ENCODE measurements around the gene FLT3LG. TPM values are rescaled to one million over a fixed set of nuclear protein-coding genes. Genes with fewer than 3 reads are reported as not detected.

The FLT3LG gene
- polyA plus RNA-seq, 1 experiment, result 7.7 TPM

DNA sequence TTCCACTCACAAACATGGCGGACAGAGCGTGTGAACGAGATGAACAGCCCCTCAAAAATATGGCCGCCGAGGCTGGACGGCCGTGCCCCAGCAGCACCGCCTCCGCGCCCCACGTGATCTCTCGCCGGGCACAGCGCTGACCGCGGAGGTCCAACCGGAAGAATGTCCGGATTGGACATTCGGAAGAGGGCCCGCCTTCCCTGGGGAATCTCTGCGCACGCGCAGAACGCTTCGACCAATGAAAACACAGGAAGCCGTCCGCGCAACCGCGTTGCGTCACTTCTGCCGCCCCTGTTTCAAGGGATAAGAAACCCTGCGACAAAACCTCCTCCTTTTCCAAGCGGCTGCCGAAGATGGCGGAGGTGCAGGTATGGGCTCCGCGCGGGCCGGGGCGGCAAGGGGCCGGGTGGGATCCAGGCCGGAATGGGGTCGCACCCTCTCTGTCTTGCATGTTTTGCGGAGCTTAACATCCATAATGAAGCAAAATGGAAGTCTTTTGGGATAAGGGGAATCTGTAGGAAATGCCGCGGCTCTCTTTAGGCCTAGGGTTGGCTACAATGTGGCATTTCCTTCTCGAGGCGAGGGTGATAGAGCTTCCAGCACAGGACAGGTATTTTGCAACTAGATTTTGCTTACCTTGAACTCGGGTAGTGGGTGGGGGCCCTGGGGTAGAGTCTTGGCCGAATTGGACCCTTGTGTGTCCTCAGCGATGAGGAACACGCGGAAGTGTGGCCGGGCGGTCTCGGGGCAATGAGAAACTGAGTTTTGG is 13.4 kb downstream of the FLT3LG start, which contains the start of gene RPL13A:
Gene RPL13A (plus strand): TSS at position 332 of the 769 bp plus-strand sequence. CDS start 22 bp downstream, at position 354.
- peak; percentile 97 for DNase-seq (ENCODE audit: low read depth)
- H3K27me3 ChIP-seq (ENCODE audit: control insufficient read depth, insufficient read depth, low read length), result no peaks in the 10 kb centered on the region
- TF ChIP-seq, protein P1, sequence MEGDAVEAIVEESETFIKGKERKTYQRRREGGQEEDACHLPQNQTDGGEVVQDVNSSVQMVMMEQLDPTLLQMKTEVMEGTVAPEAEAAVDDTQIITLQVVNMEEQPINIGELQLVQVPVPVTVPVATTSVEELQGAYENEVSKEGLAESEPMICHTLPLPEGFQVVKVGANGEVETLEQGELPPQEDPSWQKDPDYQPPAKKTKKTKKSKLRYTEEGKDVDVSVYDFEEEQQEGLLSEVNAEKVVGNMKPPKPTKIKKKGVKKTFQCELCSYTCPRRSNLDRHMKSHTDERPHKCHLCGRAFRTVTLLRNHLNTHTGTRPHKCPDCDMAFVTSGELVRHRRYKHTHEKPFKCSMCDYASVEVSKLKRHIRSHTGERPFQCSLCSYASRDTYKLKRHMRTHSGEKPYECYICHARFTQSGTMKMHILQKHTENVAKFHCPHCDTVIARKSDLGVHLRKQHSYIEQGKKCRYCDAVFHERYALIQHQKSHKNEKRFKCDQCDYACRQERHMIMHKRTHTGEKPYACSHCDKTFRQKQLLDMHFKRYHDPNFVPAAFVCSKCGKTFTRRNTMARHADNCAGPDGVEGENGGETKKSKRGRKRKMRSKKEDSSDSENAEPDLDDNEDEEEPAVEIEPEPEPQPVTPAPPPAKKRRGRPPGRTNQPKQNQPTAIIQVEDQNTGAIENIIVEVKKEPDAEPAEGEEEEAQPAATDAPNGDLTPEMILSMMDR (IDR thresholded peaks at IDR 0.05; ENCODE audit: insufficient read depth, low read depth, low read length), result no peak
- CTCF ChIA-PET, result interaction anchor here (0.9 kb wide), 1 partner anchor 261 kb away, joined by 3 read pairs; no protein-coding TSS in a partner anchor
- peaks cover 32% of the 10 kb centered on the region for H3K36me3 ChIP-seq (ENCODE audit: control insufficient read depth, insufficient read depth, low read length)
- H3K4me3 ChIP-seq (ENCODE audit: low read depth, low read length), result peak within 1 kb of the TSS; percentile 97
- POLR2A ChIA-PET, result interaction anchor here (1.1 kb wide), 1 partner anchor 154 kb away, joined by 5 read pairs; the partner anchor contains the start of gene SCAF1

DNA sequence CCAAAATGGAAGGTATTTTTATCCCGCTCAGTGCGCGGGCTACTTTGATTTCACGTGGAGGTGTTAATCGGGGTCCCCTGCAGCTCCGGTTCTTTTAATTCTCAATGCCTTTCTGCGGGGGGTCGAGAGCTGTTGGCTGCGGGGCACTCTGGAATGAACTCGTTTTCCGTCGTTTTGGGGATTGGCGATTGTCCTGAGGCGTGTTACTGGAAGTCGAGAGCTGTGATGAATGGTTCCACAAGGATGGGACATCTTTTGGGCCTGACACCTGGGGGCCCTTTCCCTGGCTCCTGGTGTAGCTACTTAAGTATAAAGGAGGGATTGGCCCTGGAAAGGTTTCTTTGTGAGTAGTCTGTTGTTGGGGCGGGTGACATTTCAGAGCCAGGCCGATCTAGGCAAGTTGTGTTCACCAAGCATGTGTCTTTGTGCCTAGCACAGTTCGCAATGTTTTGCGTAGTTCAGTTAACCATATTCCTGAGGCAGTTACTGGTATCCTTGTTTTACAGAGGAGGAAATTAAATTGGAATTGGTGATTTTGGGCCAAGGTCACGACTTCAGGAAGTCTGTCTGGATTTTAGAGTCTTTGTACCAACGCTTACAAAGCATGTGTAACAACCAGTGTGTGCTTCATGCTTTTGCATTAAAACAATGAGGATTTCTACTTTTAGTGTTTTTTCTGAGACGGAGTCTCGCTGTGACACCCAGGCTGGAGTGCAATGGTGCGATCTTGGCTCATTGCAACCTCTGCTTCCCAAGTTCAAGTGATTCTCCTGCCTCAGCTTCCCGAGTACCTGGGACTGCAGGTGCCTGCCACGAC is 14.2 kb downstream of the FLT3LG start:
- TF ChIP-seq, protein P1 (IDR thresholded peaks at IDR 0.05; ENCODE audit: insufficient read depth, low read depth, low read length), result no peak
- Histone ChIP-seq H3K27me3 (ENCODE audit: control insufficient read depth, insufficient read depth, low read length) (no peaks in the 10 kb centered on the region), H3K4me3 (ENCODE audit: low read depth, low read length) (peak overlapping the region; percentile 97), H3K36me3 (ENCODE audit: control insufficient read depth, insufficient read depth, low read length) (peaks cover 35% of the 10 kb centered on the region)
- ChIA-PET POLR2A (interaction anchor here (1.1 kb wide), 1 partner anchor 154 kb away, joined by 5 read pairs; the partner anchor contains the start of gene SCAF1), CTCF (interaction anchor here (0.5 to 1.2 kb wide), 3 partner anchors 23 to 262 kb away, joined by 3 to 4 read pairs (median 3); no protein-coding TSS in a partner anchor)
- no peak for DNase-seq (ENCODE audit: low read depth)

DNA sequence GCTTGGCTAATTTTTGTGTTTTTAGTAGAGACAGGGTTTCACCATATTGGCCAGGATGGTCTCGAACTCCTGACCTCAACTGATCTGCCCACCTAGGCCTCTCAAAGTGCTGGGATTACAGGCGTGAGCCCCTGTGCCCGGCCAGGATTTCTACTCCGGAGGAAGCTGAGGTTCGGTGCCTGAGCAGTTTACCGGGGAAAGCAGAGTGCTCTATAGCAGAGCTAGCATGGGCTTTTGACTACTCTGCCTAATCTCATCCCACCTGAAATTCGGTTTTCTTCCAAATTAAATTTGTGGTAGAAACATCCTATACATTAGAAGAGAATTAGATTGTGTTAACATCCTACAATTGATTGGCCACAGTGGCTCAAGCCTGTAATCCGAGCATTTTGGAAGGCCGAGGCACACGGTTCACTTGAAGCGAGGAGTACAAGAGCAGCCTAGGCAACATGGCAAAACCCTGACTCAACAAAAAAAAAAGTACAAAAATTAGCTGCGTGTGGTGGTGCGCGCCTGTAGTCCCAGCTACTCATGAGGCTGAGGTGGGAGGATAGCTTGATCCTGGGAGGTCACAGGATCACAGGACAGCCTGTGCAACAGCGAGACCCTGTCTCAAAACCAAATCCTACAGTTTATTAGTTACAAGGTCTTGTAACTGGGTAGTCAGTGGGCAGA is 15.0 kb downstream of the FLT3LG start:
- TF ChIP-seq, protein P1 (IDR thresholded peaks at IDR 0.05; ENCODE audit: insufficient read depth, low read depth, low read length), result no peak
- Histone ChIP-seq H3K4me3 (ENCODE audit: low read depth, low read length) (peak overlapping the region; percentile 97), H3K27me3 (ENCODE audit: control insufficient read depth, insufficient read depth, low read length) (no peaks in the 10 kb centered on the region), H3K36me3 (ENCODE audit: control insufficient read depth, insufficient read depth, low read length) (peaks cover 35% of the 10 kb centered on the region)
- CTCF ChIA-PET, result interaction anchor here (0.5 to 1.2 kb wide), 4 partner anchors 24 to 192 kb away, joined by 3 to 4 read pairs (median 3); no protein-coding TSS in a partner anchor
- POLR2A ChIA-PET, result no interaction called here
- no peak for DNase-seq (ENCODE audit: low read depth)

DNA sequence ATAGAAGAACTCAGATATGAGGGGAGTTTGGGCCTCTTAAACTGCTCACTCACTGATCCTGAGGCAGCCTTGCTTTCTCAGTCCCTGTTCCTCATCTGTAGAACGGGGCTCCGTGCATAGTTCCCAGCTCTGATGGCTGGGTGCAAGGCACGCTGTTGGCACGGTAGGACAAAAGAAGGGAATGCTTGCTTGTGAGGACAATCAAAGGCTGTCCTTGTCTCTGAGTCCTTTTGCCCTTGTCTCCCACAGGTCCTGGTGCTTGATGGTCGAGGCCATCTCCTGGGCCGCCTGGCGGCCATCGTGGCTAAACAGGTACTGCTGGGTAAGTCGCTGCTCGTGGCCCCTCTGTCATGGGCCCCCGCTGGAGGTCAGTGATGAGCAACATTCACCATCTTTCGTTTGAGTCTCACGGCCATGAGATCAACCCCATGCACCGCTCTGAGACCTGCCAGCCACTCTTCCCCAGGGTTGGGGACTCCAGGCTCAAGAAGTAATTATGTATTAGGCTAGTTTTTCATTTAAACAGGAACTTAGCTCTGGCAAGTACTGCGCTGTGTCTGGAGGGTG is 15.7 kb downstream of the FLT3LG start:
- peak overlapping the region; percentile 97 for H3K4me3 ChIP-seq (ENCODE audit: low read depth, low read length)
- TF ChIP-seq, protein P1 (IDR thresholded peaks at IDR 0.05; ENCODE audit: insufficient read depth, low read depth, low read length), result no peak
- H3K27me3 ChIP-seq (ENCODE audit: control insufficient read depth, insufficient read depth, low read length), result no peaks in the 10 kb centered on the region
- CTCF ChIA-PET, result interaction anchor here (0.7 to 1.2 kb wide), 3 partner anchors 81 to 192 kb away, joined by 3 to 4 read pairs (median 3); no protein-coding TSS in a partner anchor
- DNase-seq (ENCODE audit: low read depth), result no peak
- POLR2A ChIA-PET, result no interaction called here
- peaks cover 35% of the 10 kb centered on the region for H3K36me3 ChIP-seq (ENCODE audit: control insufficient read depth, insufficient read depth, low read length)
